HG02973 (cell line): Measurements from ENCODE around the gene CCDC138.

ENCODE experiments used
- ATAC-seq: cut with Tn5 transposase; IDR thresholded peaks from one replicate; pipeline ENCODE4 v1.9.1; 2021; ENCODE audit warnings: moderate library complexity; ENCODE audit not compliant: unreplicated experiment

CCDC138 gene

DNA sequence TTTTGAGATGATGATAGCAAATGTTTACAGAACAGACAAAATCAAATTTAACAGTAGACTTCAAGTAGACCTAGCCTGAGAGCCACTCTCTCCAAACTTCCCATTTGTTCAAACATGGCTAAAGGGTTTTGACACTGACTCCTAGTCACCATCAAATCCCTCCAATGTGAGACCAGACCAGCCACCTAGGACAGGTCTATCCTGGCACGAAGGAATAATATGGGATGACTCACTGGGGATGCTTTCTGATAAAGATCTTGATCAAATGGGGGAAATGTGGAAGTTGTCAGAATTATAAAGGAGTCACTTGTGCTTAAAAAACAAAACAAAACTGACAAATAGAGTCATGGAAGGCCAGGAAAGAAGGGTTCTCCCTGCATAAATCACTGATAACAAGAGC, 106.7 kb downstream of the CCDC138 start:
- no peak for ATAC-seq

DNA sequence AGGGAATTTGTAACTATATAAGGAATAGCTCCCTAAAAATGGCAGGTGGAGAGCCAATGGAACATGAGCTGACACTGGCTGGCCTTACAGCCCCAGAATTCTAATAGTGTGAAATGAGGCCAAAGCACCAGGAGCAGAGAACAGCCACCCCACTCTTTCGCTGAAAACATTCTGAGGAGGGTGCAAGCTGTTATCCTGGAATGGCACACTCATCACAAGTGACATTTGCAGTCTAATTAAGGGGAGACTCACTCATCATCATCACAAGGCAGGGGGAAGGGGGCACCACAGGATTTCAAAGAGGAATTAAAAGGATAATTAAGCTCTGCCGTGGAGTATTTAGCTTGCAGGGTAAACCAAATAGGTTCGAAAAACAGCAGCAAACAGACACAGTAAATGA, 108.2 kb downstream of the CCDC138 start:
- ATAC-seq: no peak

DNA sequence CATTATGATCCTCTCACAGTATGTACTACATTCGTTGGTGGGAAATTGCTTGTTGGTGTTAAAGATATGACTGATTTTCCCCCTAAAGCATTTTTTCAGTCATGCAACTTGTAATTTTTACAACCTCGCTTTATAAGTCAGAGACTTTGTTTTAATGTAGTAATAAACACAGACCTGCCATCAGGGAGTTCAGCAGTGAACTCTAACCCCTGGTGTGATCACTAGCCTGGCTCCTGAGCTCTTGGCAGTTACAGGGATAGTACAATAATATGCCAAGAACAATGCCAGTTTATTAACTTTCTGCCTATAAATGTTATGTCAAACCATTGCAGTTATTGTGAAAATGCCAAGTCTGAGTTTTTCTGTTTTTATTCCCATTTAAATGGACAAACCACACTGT, 108.6 kb downstream of the CCDC138 start:
- no peak for ATAC-seq

DNA sequence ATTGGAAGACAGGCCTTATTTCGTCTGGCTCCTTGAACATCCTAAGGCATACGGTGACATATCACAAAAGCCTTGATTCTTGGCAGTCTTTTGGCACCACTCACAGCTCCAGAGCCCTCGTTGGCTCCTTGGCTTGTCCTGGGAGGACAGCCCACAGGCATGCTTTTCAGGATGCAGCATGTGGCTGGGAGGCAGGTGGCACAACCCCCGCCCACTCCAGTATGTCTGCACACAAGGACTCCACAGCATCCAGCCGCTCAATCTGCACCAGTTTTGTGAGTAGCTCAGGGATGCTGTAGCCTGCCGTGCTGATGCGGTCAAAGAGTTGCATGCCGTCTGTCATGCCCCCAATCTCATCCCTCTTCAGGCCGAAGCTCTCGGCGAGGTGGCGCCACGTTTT, 110.2 kb downstream of the CCDC138 start:
- ATAC-seq: no peak

DNA sequence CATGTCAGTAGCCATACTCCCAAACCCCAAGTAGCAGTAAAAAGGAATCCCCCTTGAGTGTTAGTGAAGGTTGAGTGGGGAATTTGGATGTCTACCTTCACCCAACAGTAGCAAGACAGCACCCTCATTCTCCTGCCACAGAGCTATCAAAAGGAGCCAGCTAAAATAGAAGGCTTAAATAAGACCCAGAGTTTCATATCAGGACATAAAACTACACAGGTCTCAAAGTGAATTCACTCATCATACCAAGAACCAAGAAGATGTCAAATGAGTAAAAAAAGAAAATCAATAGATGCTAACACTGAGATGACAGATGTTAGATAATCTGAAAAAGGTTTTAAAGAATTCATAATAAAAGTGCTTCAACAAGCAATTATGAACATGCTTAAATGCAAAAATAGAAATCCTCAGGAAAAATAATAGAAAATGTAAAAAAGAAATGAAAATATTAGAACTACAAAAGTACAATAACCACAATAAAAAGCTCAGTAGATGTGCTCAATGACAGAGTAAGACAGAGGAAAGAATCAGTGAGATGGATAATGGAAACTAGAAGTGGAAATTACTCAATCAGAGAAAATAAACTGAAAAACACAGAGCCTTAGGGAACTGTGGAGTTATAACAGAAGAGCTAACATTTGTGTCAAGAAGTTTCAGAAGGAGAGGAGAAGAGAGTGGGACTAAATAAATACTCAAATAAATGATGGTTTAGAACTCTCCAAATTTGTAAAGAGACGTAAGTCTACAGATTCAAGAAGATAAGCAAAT, 111.9 kb downstream of the CCDC138 start:
- ATAC-seq: no peak

DNA sequence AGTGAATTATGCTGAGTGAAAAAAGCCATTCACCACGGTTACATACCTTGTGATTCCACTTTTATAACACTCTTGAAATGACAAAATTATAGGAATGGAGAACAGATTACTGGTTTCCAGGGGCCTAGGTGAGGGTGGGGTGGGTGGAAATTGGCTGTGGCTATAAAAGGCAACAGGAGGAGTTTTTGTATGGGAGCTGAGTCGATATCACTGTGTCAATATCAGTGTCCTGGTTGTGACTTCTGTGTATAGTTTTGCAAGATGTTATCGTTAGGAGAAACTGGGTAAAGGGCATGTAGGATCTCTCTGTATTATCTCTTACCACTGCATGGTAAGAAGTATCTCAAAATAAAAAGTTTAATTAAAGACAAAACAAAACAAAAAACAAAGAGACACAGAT, 118.1 kb downstream of the CCDC138 start:
- ATAC-seq: no peak

DNA sequence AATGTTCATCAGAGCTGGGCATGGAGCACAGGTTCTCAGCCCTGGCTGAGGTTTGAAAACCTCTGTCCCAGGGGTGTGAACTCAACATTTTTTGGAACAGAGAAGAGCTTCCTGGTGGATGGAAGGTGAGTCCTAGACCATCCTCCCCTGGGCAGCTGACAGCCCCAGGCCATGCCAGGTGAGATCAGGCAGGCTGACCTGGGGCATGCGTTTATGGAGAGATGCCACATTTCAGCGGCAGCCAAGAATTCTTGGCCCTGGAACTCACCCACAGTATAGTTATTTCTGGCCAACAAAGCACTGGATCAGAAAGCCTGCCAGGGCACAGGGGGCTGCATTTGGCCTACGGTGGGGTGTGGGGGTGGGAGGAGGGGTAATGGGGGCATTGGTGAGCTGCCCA, 118.6 kb downstream of the CCDC138 start:
- no peak for ATAC-seq

GRCh38 chr2:108905906-108906305, 119.3 kb downstream of the CCDC138 start:
- ATAC-seq: no peak

DNA sequence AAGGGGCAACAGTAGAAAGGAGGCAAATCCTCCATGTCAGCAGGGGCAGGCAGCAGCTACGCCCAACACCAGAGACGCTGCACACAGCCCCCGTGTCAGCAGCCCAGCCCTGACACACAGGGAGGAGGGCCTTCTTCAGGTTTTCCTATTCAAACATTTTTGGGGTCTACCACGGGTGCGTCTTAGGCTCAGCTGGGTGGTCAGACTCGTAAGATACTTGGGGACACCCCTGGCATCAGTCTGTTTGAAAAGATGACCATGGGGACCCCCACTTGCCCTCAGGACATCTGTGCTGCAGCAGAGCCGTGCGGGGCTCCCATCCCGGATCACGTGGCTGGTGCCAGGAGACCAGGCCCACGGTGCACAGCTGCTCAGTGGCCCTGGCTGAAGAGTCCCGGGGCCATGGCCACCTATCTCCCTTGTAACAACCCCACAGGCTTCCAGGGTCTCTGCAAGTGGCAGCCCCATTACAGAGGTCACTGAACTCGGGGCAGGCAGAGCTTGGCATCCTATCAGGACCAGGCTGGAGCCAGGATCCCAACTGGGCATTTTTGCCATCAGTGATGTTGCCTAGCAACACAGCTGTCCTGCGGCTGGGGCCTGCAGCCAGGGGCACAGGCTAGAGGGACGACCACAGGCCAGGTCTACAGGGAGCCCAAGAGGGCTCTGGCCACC, 120.0 kb downstream of the CCDC138 start:
- no peak for ATAC-seq

DNA sequence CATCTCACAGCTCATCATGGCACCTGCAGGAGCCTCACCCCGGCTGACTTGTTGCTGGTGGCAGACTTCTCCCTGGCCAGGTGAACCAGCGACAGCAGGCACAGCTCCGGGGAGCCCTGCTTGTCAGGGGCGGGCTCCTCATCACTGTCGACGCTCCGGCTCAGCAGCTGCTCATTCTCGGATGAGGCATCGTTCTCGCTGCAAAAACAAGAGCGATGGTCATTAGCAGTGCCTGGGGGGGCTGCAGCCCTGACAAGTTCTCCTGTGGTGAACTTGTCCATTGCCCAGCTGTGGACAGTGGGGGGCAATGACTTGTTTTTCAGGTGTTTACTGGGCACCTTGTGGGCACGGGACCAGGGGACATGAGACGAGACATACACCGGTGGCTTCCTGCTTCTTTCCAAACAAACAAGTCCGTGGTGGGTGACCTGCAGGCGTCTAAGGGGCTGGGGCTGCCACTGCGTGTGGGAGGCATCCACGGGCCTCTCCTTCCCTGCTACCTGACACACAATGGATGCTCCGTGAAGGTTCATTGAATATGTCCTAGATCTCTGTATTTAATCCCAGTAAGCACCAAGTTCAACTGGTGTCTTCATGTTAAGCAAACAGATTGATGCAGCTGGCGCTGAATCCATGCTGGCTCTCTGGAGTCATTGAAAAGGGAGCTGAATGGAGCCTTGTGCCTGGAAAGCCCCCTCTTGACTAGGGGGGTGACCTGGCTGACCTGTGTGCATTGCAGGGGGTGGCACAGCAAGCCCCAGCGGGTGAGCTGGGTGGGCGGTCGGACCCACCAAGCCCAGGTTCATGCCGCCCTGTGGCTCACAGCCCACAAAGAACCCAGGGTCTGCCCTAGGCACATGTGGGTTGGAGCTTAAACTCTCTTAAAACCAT, 121.5 kb downstream of the CCDC138 start:
- ATAC-seq: no peak

DNA sequence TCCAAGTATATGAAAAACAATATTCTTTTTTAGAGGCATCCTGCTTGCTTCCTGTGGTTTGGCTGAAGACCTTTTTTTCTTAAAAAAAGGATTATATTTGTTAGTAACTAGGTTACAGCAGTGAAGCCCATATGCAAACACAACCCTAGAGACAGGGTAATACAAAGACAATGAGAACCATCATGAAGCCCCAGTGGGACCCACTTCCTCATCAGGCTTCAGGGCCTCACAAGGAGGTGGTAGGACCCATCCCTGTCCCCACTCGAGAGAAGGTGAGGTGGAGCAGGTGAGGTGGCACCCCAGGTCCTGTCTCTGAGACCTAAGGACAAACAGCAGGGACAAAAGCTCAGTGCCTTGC, 122.1 kb downstream of the CCDC138 start:
- no peak for ATAC-seq

- no peak for ATAC-seq
Measured at GRCh38 chr2:108909275-108909823, 122.8 kb downstream of the CCDC138 start.

- no peak for ATAC-seq
Measured at GRCh38 chr2:108910011-108910431, 123.5 kb downstream of the CCDC138 start.

GRCh38 chr2:108910541-108911396, 124.2 kb downstream of the CCDC138 start:
- no peak for ATAC-seq

DNA sequence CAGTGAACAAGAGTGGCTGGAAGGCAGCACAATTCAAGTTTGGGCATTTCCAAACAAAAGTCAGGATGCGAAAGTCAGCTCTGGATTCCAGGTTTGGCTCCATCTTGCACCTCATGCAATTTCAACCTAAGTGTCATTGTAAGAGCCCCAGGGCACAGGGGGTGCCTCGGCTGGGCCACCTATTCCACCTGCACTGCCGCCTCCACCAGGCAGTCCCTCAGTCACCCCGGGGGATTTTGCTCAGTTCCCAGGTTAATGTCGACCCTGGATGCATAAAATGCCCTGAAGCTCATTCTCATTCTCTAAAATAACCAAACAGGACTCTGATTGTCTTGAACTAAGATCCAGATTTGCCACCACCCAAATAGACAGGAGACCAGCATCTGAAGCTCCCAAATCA, 124.8 kb downstream of the CCDC138 start:
- ATAC-seq: no peak

DNA sequence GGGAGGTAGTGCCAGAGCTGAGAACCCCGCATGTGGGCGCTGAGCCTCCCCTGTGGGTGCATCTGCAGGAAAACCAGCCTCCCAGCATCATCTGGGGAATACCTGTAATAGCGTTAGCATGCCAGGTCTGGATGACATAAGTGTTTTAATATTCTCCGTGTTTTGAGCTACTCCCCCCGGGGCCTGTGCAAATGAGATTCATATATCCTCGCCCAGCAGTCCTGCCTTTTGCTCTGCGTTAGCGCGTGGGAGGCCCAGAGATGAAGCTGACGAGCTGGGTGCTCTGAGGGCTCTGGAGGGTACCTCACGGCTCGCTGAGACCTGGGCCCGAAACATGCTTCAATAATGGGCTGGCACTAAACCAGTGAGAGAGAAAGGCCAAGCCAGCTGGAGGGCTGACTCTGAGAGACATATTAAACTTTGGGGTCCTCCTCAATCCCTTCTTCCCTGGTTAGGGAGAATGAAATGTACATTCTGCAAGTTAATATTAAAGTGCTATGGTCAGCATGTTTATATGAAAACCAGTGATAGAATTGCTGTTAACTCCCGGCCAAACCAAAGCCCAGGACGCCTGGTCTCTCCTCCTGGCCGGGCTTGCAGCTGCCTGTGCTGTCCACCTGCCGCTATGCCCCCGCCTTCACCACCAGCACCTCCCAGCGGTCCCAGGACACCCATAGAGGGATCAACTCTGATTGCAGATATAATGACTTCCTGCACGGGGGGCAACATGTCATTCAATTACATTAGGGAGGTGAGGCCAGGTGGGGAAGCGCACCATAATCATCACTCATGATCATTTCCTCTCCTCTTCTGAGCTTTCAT, 125.4 kb downstream of the CCDC138 start:
- no peak for ATAC-seq

DNA sequence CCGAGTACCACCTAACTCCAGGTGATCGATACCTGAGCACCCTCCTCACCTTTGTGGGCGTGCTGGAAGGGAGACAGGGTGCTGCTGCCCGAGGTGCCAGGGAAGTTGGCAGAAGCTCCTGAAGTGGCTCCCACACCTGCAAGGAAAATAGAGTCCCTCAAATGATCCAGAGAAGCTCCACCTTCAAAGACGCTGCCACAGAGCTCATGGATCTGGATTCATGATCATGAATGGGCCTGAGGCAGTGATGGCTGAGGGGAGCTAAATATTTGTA, 126.0 kb downstream of the CCDC138 start:
- no peak for ATAC-seq

GRCh38 chr2:108916122-108916795, 129.7 kb downstream of the CCDC138 start:
- ATAC-seq: no peak

GRCh38 chr2:108916796-108917421, 130.3 kb downstream of the CCDC138 start:
- no peak for ATAC-seq
